Activated CD4-positive, alpha-beta T cell treated with anti-CD3 and anti-CD28 coated beads for 4 hours (primary cell): ENCODE measurements around the gene MTOR.
"Not testable (repeated sequence)": the region's sequence is repeated elsewhere in the genome, so short reads cannot be mapped to it uniquely, and the experiment has no call there.

Experiments used
- DNase-seq, 2 donors: peaks; one replicate each; pipeline ENCODE4 v3.0.0-alpha.2; 2020

Gene MTOR

GRCh38 chr1:11279630-11280029 lies 17.3 kb upstream of the MTOR start:
- DNase-seq, result no peak

GRCh38 chr1:11279152-11279551 lies 16.8 kb upstream of the MTOR start:
- no peak for DNase-seq

GRCh38 chr1:11273595-11274234 lies 11.4 kb upstream of the MTOR start:
- DNase-seq, result no peak

GRCh38 chr1:11272832-11273594 lies 10.7 kb upstream of the MTOR start, which contains the start of gene UBIAD1:
TSS of gene UBIAD1 (plus strand) at chr1:11273198. CDS start at chr1:11273532, 334 bp downstream.
- DNase-seq, result peak; percentile 88 to 91

GRCh38 chr1:11272544-11272831 lies 10.1 kb upstream of the MTOR start:
- no peak for DNase-seq

- DNase-seq, result not testable (repeated sequence)
These were observed 5.3 kb upstream of the MTOR start for GRCh38 chr1:11267350-11268337.

GRCh38 chr1:11266268-11267074 lies 4.1 kb upstream of the MTOR start:
- DNase-seq, result no peak

GRCh38 chr1:11256299-11256698 lies 6.1 kb downstream of the MTOR start:
- DNase-seq, result no peak

- DNase-seq, result no peak
These were observed 9.1 kb downstream of the MTOR start for GRCh38 chr1:11253226-11253625.

GRCh38 chr1:11252538-11252937 lies 9.8 kb downstream of the MTOR start:
- no peak for DNase-seq

- no peak for DNase-seq
These were observed 14.2 kb downstream of the MTOR start for GRCh38 chr1:11248169-11248568.

GRCh38 chr1:11245904-11246719 lies 16.2 kb downstream of the MTOR start:
- no peak for DNase-seq

GRCh38 chr1:11245248-11245647 lies 17.1 kb downstream of the MTOR start:
- DNase-seq, result no peak

GRCh38 chr1:11238311-11238710 lies 24.0 kb downstream of the MTOR start:
- DNase-seq, result no peak

- no peak for DNase-seq
These were observed 25.0 kb downstream of the MTOR start for GRCh38 chr1:11237356-11237755.

GRCh38 chr1:11233208-11233607 lies 29.1 kb downstream of the MTOR start:
- no peak for DNase-seq

- no peak for DNase-seq
These were observed 33.1 kb downstream of the MTOR start for GRCh38 chr1:11229203-11229602.

- no peak for DNase-seq
These were observed 35.0 kb downstream of the MTOR start for GRCh38 chr1:11227106-11228077.

- no peak for DNase-seq
These were observed 46.3 kb downstream of the MTOR start for GRCh38 chr1:11216074-11216473.

- DNase-seq, result no peak
These were observed 46.9 kb downstream of the MTOR start for GRCh38 chr1:11215381-11216005.
